HCT116 (cell line): ENCODE data around the gene C11orf21. TPM values are rescaled to one million over a fixed set of nuclear protein-coding genes. Genes with fewer than 3 reads are reported as not detected.

Experiments
- ATAC-seq: fragments of 200-7000 bp; cut with Tn5 transposase; 2 replicates; pipeline ENCODE4 v1.9.1; 2020; ENCODE audit warnings: mild to moderate bottlenecking, moderate library complexity
- BruUV-seq: library from RNA; stranded (reverse); fragments of 400-500 nt; replicated peaks from 2 replicates; lab custom pipeline; 2021; lab: Mats Ljungman, UMichigan
- CTCF ChIA-PET: fragments of 300-600 bp; sonication (Branson Sonifier 250); formaldehyde crosslinking; loops from one replicate; lab custom pipeline; 2021; ENCODE audit warnings: antibody characterized with exemption; lab: Charles Lee
- POLR2A ChIA-PET: fragments of 300-600, 350-600 bp; sonication (Branson Sonifier 250); formaldehyde crosslinking; loops from one replicate; lab custom pipeline; 2021; ENCODE audit warnings: antibody characterized with exemption; lab: Charles Lee
- RAD21 ChIA-PET, 2 experiments: fragments of 300-600 bp; sonication (Branson Sonifier 250); formaldehyde crosslinking; loops; one replicate each; lab custom pipeline; 2023; ENCODE audit warnings: low total read pairs in 2 of 2; ENCODE audit not compliant: uncharacterized antibody in 2 of 2, unreplicated experiment in 2 of 2, low non-redundant PET in 1 of 2; lab: Charles Lee
- DNase-seq: peaks from one replicate; pipeline ENCODE4 v3.0.0-alpha.2; 2010; ENCODE audit warnings: low read depth, low spot score
- H2AFZ ChIP-seq: fragments of 200-600 bp; shearing (Covaris generic), sonication (generic); 2 replicates; pipeline ENCODE4 v1.6.1; 2017; ENCODE audit warnings: low read depth, mixed run types, mixed read lengths, antibody characterized with exemption, low read length; ENCODE audit not compliant: poor library complexity, severe bottlenecking
- H3K27ac ChIP-seq: 2 replicates; pipeline ENCODE4 v1.5.1; 2012; ENCODE audit warnings: low read depth, low read length
- H3K27me3 ChIP-seq: fragments of 200-600 bp; sonication (generic); 2 replicates; pipeline ENCODE4 v1.6.1; 2016; ENCODE audit warnings: mixed run types, low read length, mixed read lengths; ENCODE audit not compliant: insufficient read depth
- H3K36me3 ChIP-seq, 2 experiments: fragments of 200-500 bp in 1 of 2; fragments of 200-600 bp in 1 of 2; sonication (Bioruptor generic) in 1 of 2; sonication (generic) in 1 of 2; 2 replicates each; pipeline versions ENCODE4 v1.5.1 to v1.6.1; 2014 to 2016; ENCODE audit warnings: low read length in 2 of 2, inconsistent platforms in 1 of 2, mixed read lengths in 1 of 2, mixed run types in 1 of 2; ENCODE audit not compliant: insufficient read depth in 2 of 2, control insufficient read depth in 1 of 2
- H3K4me1 ChIP-seq, 2 experiments: fragments of 200-600 bp in 1 of 2; sonication (generic) in 1 of 2; 2 replicates each; pipeline versions ENCODE4 v1.5.1 to v1.6.1; 2012 to 2017; ENCODE audit warnings: low read length in 2 of 2, inconsistent platforms in 1 of 2, mild to moderate bottlenecking in 1 of 2, mixed read lengths in 1 of 2, mixed run types in 1 of 2, moderate library complexity in 1 of 2; ENCODE audit not compliant: insufficient read depth in 2 of 2, control insufficient read depth in 1 of 2
- H3K4me2 ChIP-seq: fragments of 200-600 bp; sonication (generic); 2 replicates; pipeline ENCODE4 v1.6.1; 2017; ENCODE audit warnings: mixed run types, low read length, mixed read lengths
- H3K4me3 ChIP-seq, 2 experiments: fragments of 200-600 bp in 1 of 2; sonication (generic) in 1 of 2; replicated peaks in 1 of 2; 2 replicates each; pipeline ENCODE4 v1.5.1; 2011 to 2016; ENCODE audit warnings: low read length in 2 of 2, control low read depth in 1 of 2, low read depth in 1 of 2, mild to moderate bottlenecking in 1 of 2, mixed read lengths in 1 of 2, mixed run types in 1 of 2
- H3K79me2 ChIP-seq: fragments of 200-600 bp; sonication (generic); 2 replicates; pipeline ENCODE4 v1.6.1; 2017; ENCODE audit warnings: mild to moderate bottlenecking, mixed run types, low read length, moderate library complexity, mixed read lengths; ENCODE audit not compliant: insufficient read depth
- H3K9ac ChIP-seq: fragments of 200-600 bp; sonication (generic); 2 replicates; pipeline ENCODE4 v1.6.1; 2016; ENCODE audit warnings: low read length, mixed read lengths
- H3K9me2 ChIP-seq: fragments of 200-600 bp; sonication (generic), shearing (Covaris generic); 2 replicates; pipeline ENCODE4 v1.6.1; 2017; ENCODE audit warnings: mixed run types, mild to moderate bottlenecking, moderate library complexity; ENCODE audit not compliant: insufficient read depth
- H3K9me3 ChIP-seq, 2 experiments: fragments of 200-500 bp in 1 of 2; fragments of 200-600 bp in 1 of 2; sonication (Bioruptor generic) in 1 of 2; sonication (generic) in 1 of 2; 2 replicates each; pipeline ENCODE4 v1.6.1; 2014 to 2017; ENCODE audit warnings: low read length in 2 of 2, mixed read lengths in 2 of 2, inconsistent platforms in 1 of 2, low read depth in 1 of 2, mild to moderate bottlenecking in 1 of 2, mixed run types in 1 of 2, moderate library complexity in 1 of 2; ENCODE audit not compliant: control insufficient read depth in 1 of 2, insufficient read depth in 1 of 2
- H4K20me1 ChIP-seq: fragments of 200-600 bp; sonication (generic), shearing (Covaris generic); 2 replicates; pipeline ENCODE4 v1.6.1; 2017; ENCODE audit warnings: mixed run types, mild to moderate bottlenecking, moderate library complexity; ENCODE audit not compliant: insufficient read depth
- ELF1 ChIP-seq: IDR thresholded peaks from 2 replicates; pipeline ENCODE4 v1.6.1; 2012; ENCODE audit warnings: low read depth, borderline replicate concordance
- EZH2 ChIP-seq: fragments of 200-600 bp; sonication (generic); IDR thresholded peaks from 2 replicates; pipeline ENCODE4 v1.6.1; 2017; ENCODE audit warnings: antibody characterized with exemption, mixed run types
- EZH2phosphoT487 ChIP-seq: fragments of 200-600 bp; IDR thresholded peaks from 2 replicates; pipeline ENCODE4 v1.6.1; 2018; ENCODE audit warnings: antibody characterized with exemption, borderline replicate concordance
- JUND ChIP-seq: IDR thresholded peaks from 2 replicates; pipeline ENCODE4 v1.6.1; 2012
- POLR2A ChIP-seq: IDR thresholded peaks from 2 replicates; pipeline ENCODE4 v1.7.0; 2011; ENCODE audit warnings: borderline replicate concordance; ENCODE audit not compliant: insufficient read depth, insufficient read length; ENCODE audit errors: extremely low read depth
- RAD21 ChIP-seq: IDR thresholded peaks from 2 replicates; pipeline ENCODE4 v1.6.1; 2012; ENCODE audit warnings: low read depth, mild to moderate bottlenecking
- SP1 ChIP-seq: IDR thresholded peaks from 2 replicates; pipeline ENCODE4 v1.6.1; 2012; ENCODE audit warnings: low read depth
- ZNF274 ChIP-seq: fragments of 200-500 bp; sonication (Bioruptor generic); IDR thresholded peaks from 2 replicates; pipeline ENCODE4 v1.6.1; 2014; ENCODE audit warnings: mild to moderate bottlenecking, low read depth, low read length, inconsistent platforms
- intact Hi-C: fragments of 100-400 bp; cut with micrococcal nuclease; formaldehyde crosslinking; loops from 2 replicates; pipeline ENCODE4 v1.10.0; 2022
- total RNA-seq: library from RNA; stranded (reverse); gene quantifications from one replicate; pipeline ENCODE4 v1.2.1, GENCODE V29; 2021; ENCODE audit not compliant: unreplicated experiment
- TF ChIP-seq, protein P1 (sequence below): IDR thresholded peaks from 2 replicates; pipeline ENCODE4 v1.6.1; 2012; ENCODE audit warnings: low read depth
- TF ChIP-seq, protein P2 (sequence below), 3 experiments: fragments of 200-600 bp in 1 of 3; sonication (generic) in 1 of 3; IDR thresholded peaks in 2 of 3; conservative IDR thresholded peaks in 1 of 3; 2 replicates each; pipeline ENCODE4 v1.5.1; 2012 to 2017; ENCODE audit warnings: low read depth in 2 of 3, low read length in 2 of 3, antibody characterized with exemption in 1 of 3, borderline replicate concordance in 1 of 3, control low read depth in 1 of 3, mild to moderate bottlenecking in 1 of 3, mixed read lengths in 1 of 3, mixed run types in 1 of 3, moderate library complexity in 1 of 3; ENCODE audit not compliant: insufficient read depth in 1 of 3

C11orf21 gene
- total RNA-seq, 1 experiment from 2014 or later: not detected

- POLR2A ChIA-PET: no interaction called here
- no peak for DNase-seq
- Histone ChIP-seq H3K9me3 (no peaks in the 10 kb centered on the region), H4K20me1 (no peaks in the 10 kb centered on the region), H2AFZ (no peak overlapping the region), H3K4me2 (no peak overlapping the region), H3K9ac (no peak overlapping the region), H3K4me3 (no peak overlapping the region), H3K36me3 (no peaks in the 10 kb centered on the region), H3K79me2 (no peaks in the 10 kb centered on the region), H3K9me2 (no peaks in the 10 kb centered on the region)
- RAD21 ChIA-PET: no interaction called here
- BruUV-seq: no TSS peak
- CTCF ChIA-PET: no interaction called here
- no peak for ATAC-seq
- intact Hi-C loops: no loop called here
- TF ChIP-seq ELF1 (no peak), ZNF274 (no peak), POLR2A (no peak), JUND (no peak), EZH2phosphoT487 (no peak), RAD21 (no peak), EZH2 (no peak), SP1 (no peak)
- TF ChIP-seq, protein P1, sequence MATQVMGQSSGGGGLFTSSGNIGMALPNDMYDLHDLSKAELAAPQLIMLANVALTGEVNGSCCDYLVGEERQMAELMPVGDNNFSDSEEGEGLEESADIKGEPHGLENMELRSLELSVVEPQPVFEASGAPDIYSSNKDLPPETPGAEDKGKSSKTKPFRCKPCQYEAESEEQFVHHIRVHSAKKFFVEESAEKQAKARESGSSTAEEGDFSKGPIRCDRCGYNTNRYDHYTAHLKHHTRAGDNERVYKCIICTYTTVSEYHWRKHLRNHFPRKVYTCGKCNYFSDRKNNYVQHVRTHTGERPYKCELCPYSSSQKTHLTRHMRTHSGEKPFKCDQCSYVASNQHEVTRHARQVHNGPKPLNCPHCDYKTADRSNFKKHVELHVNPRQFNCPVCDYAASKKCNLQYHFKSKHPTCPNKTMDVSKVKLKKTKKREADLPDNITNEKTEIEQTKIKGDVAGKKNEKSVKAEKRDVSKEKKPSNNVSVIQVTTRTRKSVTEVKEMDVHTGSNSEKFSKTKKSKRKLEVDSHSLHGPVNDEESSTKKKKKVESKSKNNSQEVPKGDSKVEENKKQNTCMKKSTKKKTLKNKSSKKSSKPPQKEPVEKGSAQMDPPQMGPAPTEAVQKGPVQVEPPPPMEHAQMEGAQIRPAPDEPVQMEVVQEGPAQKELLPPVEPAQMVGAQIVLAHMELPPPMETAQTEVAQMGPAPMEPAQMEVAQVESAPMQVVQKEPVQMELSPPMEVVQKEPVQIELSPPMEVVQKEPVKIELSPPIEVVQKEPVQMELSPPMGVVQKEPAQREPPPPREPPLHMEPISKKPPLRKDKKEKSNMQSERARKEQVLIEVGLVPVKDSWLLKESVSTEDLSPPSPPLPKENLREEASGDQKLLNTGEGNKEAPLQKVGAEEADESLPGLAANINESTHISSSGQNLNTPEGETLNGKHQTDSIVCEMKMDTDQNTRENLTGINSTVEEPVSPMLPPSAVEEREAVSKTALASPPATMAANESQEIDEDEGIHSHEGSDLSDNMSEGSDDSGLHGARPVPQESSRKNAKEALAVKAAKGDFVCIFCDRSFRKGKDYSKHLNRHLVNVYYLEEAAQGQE: no peak
- TF ChIP-seq, protein P2, sequence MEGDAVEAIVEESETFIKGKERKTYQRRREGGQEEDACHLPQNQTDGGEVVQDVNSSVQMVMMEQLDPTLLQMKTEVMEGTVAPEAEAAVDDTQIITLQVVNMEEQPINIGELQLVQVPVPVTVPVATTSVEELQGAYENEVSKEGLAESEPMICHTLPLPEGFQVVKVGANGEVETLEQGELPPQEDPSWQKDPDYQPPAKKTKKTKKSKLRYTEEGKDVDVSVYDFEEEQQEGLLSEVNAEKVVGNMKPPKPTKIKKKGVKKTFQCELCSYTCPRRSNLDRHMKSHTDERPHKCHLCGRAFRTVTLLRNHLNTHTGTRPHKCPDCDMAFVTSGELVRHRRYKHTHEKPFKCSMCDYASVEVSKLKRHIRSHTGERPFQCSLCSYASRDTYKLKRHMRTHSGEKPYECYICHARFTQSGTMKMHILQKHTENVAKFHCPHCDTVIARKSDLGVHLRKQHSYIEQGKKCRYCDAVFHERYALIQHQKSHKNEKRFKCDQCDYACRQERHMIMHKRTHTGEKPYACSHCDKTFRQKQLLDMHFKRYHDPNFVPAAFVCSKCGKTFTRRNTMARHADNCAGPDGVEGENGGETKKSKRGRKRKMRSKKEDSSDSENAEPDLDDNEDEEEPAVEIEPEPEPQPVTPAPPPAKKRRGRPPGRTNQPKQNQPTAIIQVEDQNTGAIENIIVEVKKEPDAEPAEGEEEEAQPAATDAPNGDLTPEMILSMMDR (IDR thresholded peaks at IDR 0.05 in 2 of 3, conservative IDR thresholded peaks at IDR 0.05 in 1 of 3; ENCODE audit: borderline replicate concordance in 1 of 3, insufficient read depth in 1 of 3, low read depth in 2 of 3, low read length in 2 of 3): no peak
- TF ChIP-seq, all 23 proteins: peak for 0
- Histone ChIP-seq H3K27ac (no peak overlapping the region), H3K27me3 (no peaks in the 10 kb centered on the region), H3K4me1 (peaks cover 0 to 5% of the 10 kb centered on the region in 2 experiments; a peak in 2 of 4 replicates)
Measured at GRCh38 chr11:2263724-2264360, 37.9 kb downstream of the C11orf21 start.
